Loucy (cell line): ENCODE data around the gene RSPH9.

Source experiments
- EZH2phosphoT487 ChIP-seq: fragments of 200-600 bp; IDR thresholded peaks from 2 replicates; pipeline ENCODE4 v1.6.1; 2018; ENCODE audit warnings: antibody characterized with exemption, mild to moderate bottlenecking, moderate library complexity, borderline replicate concordance
- TF ChIP-seq, protein P1 (sequence below): fragments of 200-600 bp; sonication (generic); conservative IDR thresholded peaks from 2 replicates; pipeline ENCODE4 v1.5.1; 2014; ENCODE audit warnings: mild to moderate bottlenecking, antibody characterized with exemption, low read length

DNA sequence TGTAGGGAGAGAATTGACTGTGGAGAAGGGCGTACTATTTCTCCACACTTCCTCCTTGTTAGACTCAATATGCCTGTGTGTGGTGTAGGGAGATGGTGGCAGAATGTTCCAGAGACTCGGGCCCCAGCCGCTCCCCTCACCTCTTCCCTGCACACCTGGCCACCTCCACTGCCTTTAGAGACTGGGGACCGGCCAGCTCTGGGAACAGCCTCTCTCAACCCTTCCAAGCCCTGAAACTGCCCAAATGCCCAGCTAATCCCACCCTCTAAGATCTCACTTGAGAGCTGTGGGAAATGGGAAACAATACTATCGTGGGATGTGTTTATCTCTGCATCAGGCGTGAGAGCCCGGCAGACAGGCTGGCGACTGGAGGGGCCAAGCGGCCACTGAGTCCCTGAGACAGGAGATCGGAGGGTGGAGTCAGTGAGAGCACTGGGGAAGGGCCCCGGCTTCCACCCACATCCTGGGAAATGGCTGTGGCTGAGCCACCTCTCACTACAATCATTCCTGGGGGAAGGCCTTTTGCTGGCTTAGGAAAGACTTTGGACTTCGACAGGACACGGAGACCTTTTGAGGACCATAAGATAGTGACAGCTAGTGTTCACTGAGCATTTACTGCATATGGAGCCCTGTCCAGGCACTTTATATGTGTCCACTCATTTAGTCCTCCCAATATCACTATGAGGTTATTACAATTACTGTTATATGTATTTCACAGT, 73.7 kb downstream of the RSPH9 start:
- TF ChIP-seq, protein P1, sequence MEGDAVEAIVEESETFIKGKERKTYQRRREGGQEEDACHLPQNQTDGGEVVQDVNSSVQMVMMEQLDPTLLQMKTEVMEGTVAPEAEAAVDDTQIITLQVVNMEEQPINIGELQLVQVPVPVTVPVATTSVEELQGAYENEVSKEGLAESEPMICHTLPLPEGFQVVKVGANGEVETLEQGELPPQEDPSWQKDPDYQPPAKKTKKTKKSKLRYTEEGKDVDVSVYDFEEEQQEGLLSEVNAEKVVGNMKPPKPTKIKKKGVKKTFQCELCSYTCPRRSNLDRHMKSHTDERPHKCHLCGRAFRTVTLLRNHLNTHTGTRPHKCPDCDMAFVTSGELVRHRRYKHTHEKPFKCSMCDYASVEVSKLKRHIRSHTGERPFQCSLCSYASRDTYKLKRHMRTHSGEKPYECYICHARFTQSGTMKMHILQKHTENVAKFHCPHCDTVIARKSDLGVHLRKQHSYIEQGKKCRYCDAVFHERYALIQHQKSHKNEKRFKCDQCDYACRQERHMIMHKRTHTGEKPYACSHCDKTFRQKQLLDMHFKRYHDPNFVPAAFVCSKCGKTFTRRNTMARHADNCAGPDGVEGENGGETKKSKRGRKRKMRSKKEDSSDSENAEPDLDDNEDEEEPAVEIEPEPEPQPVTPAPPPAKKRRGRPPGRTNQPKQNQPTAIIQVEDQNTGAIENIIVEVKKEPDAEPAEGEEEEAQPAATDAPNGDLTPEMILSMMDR, result no peak
- no peak for TF ChIP-seq EZH2phosphoT487
